Stimulated activated CD4-positive, alpha-beta T cell treated with anti-CD3 and anti-CD28 coated beads, Interleukin-15, amount 100 ng/mL, for 1 hour (primary cell): ENCODE measurements around the gene FANCF.
"Not testable (repeated sequence)": the region's sequence is repeated elsewhere in the genome, so short reads cannot be mapped to it uniquely, and the experiment has no call there.

Experiments used
- DNase-seq, 2 donors: peaks; one replicate each; pipeline ENCODE4 v3.0.0-alpha.2; 2020; ENCODE audit warnings: low read depth in 1 of 2, low spot score in 1 of 2

The FANCF gene

GRCh38 chr11:22625448-22626287 is at the start of gene FANCF:
Gene FANCF (minus strand): TSS chr11:22625823. CDS start chr11:22625810, 13 bp downstream.
- peak; percentile 66 to 85 for DNase-seq

GRCh38 chr11:22674470-22675439 is 49.1 kb upstream of the FANCF start:
- DNase-seq = no peak

DNA sequence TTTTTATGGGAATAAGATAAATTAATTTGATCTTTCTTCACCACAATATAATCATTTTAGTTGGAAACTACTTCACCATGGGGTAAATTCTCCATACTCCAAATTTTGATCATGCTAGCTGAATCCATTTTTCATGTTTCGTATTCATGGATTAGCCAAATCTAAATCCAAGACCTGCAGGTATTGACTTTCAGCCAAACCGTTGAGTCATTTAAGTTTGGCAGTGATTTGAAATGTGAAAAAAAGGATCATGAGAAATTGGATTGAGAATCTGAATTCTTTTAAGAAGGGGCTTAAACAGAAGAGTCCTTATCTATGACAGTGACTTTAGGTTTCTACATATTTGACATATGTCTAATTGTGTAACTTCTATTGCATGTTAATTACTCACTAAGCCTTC is 46.1 kb upstream of the FANCF start:
- DNase-seq = no peak

GRCh38 chr11:22670830-22671229 is 45.2 kb upstream of the FANCF start:
- DNase-seq = no peak

DNA sequence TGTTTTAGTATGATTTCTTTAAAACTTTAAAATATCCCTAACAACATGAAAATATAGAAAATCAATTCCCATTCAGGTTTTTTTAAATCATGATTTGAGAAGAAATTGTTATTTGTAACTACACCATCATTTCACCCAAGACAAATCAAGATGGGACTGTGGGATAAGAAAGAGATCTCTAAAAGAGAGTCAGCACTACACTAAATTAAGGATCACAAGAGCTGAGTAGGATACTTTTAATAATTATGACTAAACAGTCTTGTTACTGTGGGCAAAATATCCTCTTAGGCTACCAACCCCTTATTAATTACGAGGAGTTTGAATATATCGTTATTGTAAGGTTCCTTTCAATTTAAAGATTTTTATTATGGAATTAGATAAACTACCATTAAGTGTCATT is 43.7 kb upstream of the FANCF start:
- no peak for DNase-seq

DNA sequence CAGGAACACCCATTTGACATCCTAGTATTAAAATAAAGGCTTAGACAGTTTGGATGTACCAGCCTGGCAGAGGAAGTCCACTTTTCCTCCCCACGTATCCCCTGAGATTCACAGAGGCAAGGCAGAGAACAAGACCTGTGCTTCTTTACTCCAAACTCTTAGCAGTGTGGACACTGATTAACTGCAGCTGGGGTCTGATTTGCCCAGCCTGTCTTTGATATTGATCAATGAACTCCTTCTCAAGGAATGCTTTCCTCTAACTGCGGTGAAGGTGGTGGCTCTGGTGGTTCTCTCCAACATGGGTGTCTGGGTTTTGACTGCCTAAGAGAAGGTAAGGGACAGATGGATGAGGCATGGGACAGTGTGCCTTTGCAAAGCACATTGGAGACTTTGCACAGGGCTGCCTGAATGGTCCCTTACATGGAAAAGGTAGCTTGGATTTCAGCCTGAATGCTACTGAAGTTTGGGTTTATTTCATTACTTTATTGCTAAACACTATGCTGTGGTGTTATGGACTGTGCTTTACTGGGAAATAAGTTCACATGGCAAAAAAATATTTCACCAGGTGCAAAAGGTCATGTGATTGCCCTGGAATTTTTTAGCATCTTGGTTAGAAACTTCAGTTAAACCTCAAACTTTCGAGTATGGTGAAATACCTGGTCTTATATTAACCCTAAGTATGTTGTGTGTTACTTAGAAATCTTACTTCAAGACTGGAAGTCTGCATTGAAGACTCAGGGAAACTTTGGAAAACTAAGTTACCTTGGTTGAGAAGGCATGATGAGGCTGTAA is 42.6 kb upstream of the FANCF start:
- no peak for DNase-seq

- DNase-seq = no peak
Measured at GRCh38 chr11:22666688-22667439, 41.2 kb upstream of the FANCF start.

GRCh38 chr11:22666325-22666687 is 40.7 kb upstream of the FANCF start, which contains the start of gene GAS2:
Gene GAS2 (plus strand): TSS chr11:22666611. CDS start chr11:22674870, 8,259 bp downstream.
- DNase-seq = no peak

- no peak for DNase-seq
Measured at GRCh38 chr11:22659783-22660182, 34.2 kb upstream of the FANCF start.

DNA sequence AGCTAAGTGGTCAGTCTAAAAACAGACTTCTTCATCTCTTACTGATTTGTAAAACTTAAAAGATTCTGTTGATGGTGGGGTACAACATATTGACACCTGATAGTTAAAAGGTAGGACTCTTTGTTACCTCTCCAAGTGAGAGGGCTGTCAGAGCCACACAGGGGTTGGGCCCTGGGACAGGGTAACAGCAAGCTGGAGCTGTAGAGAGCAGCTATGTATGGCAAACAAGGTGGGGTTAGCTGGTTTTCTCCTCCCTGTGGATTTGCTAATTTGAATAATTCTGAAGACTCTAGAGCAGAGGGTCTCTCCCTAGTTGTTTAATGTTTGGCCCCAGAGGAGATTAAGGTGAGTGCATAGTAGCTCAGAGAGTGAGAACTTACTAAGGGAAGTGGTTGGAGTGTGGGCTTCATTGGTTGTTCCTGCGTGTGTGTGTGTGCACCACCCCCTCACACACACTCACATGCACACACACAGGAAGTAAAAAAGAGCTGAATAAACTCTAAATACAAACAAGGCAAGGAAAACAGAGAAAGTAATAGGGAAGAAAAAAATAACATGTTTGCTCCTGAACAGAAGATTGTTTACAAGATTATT is 31.6 kb upstream of the FANCF start:
- no peak for DNase-seq

GRCh38 chr11:22656130-22656529 is 30.5 kb upstream of the FANCF start:
- no peak for DNase-seq

DNA sequence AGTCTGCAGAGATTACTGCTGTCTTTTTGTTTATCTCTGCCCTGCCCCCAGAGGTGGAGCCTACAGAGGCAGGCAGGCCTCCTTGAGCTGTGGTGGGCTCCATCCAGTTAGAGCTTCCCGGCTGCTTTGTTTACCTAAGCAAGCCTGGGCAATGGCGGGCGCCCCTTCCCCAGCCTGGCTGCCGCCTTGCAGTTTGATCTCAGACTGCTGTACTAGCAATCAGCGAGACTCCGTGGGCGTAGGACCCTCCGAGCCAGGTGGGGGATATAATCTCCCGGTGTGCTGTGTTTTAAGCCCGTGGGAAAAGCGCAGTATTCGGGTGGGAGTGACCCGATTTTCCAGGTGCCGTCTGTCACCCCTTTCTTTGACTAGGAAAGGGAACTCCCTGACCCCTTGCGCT is 26.7 kb upstream of the FANCF start:
- DNase-seq = not testable (repeated sequence)

- no peak for DNase-seq
Measured at GRCh38 chr11:22641559-22641958, 15.9 kb upstream of the FANCF start.

- no peak for DNase-seq
Measured at GRCh38 chr11:22640862-22641261, 15.2 kb upstream of the FANCF start.

DNA sequence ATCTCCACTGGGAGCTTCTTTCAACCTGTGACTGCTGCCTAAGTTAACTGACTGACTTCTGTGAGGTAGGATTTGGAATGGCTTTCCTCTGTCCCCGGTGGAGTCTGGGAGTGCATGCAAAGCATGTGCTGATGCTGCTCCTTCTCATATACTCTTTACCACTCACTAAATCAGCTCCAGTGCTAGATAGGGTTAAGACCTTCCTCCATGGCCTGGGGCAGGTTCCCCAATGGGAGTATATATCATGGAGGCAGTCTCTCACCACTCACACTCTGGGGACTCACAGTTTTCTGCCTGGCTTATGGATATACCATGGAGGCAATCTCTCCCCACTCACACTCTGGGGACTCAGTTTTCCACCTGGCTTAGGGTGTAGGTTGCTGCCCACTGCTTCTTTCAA is 10.1 kb upstream of the FANCF start:
- DNase-seq = no peak

DNA sequence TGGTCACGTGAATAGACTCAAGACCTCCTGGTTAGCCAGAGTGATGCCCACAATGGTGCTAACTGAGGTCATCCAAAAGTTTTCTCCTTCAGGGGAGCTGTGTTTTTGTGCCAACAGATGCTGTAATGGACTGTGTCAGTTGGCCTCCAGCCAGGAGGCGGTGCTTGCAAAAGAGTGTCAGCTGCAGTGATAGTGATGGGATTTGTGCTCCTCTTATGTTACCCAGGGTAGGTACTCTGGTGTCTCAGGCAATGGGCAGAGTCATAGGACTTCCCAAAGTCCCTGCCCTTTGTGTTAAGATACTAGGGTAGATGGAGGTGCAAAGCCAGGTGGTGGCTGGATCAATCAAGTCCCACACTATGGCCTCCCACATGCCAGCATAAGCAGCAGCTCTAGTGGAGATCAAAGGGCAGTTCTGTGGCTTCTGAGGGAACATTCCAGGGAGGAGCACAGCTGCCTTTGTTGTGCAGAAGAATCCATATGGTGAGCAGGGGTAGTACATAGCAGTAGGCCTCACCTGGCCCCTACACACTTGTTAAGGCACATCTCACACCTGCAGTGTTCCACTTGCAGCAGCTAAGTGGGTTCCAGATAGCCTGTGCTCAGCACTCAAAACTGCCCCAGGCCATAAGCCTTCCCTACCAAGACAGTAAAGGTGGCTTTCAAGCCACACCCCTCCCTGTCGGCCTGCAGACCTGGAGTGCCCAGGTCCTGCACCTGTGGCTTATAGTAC is 9.4 kb upstream of the FANCF start:
- no peak for DNase-seq

DNA sequence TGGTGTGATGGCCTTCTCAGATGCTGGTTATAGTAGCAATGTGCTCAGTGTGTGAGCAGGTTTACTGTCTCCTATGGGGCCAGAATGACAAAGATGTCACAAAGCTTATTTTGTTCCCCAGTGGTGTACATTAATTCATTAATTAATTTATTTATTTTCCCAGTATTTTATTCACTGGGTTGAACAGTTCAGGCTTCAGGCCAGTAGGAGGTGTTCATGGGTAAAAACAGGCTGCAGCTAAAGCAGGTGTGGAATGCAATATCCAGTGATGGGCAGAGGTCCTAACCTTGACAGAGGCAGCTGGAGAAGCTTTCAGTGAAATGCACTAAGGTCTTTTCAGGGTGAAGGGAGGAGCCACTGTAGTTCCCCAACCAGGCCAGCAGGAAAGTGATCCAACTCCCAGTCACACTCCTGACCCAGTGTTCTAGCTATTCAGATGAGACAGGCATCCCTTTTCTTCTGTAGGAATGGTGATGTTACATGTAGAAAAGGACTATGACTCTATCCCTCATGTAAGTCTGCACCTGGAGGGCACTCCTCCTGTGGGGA is 7.8 kb upstream of the FANCF start:
- no peak for DNase-seq

DNA sequence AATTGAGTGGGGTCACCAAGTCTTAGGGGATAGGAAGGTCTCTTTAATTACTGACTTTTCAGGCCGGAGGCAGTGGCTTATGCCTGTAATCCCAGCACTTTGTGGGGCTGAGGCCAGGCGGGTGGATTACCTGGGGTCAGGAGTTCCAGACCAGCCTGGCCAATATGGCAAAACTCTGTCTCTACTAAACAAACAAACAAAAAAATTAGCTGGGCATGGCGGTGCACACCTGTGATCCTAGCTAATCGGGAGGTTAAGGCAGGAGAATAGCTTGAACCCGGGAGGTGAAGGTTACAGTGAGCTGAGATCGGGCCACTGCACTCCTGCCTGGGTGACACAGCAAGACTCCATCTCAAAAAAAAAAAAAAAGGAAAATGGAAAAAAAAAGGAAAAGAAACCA is 1.8 kb upstream of the FANCF start:
- DNase-seq = no peak
